HepG2 (cell line): ENCODE data around the gene SIN3A. TPM values are rescaled to one million over a fixed set of nuclear protein-coding genes. Genes with fewer than 3 reads are reported as not detected.
A peak's percentile ranks its signal among the peaks of the same experiment; 100 is the strongest.

ENCODE experiments used
- CAMTA2 ChIP-seq: sonication (generic); formaldehyde crosslinking; IDR thresholded peaks from 2 replicates; pipeline ENCODE4 v1.4.0; 2020; ENCODE audit warnings: mild to moderate bottlenecking, missing genetic modification reagents, borderline replicate concordance
- CCAR2 ChIP-seq: fragments of 200-400 bp; formaldehyde crosslinking; optimal IDR thresholded peaks from 2 replicates; pipeline ENCODE3; 2018; ENCODE audit warnings: low read depth, mild to moderate bottlenecking, low read length, moderate library complexity
- FOXJ3 ChIP-seq: sonication (generic); formaldehyde crosslinking; IDR thresholded peaks from 2 replicates; pipeline ENCODE4 v1.4.0; 2020; ENCODE audit warnings: missing genetic modification reagents, mild to moderate bottlenecking, borderline replicate concordance
- MAFG ChIP-seq: sonication (generic); formaldehyde crosslinking; IDR thresholded peaks from 2 replicates; pipeline ENCODE4 v1.5.1; 2020; ENCODE audit warnings: mild to moderate bottlenecking, missing genetic modification reagents
- NPAS2 ChIP-seq: sonication (generic); formaldehyde crosslinking; IDR thresholded peaks from 2 replicates; pipeline ENCODE4 v1.8.0; 2022; ENCODE audit warnings: mild to moderate bottlenecking, missing genetic modification reagents, borderline replicate concordance
- RBFOX2 ChIP-seq: fragments of 200-400 bp; formaldehyde crosslinking; IDR thresholded peaks from 2 replicates; pipeline ENCODE4 v1.6.1; 2017; ENCODE audit warnings: low read depth, mild to moderate bottlenecking, low read length
- RBM39 ChIP-seq: fragments of 200-400 bp; formaldehyde crosslinking; IDR thresholded peaks from one replicate; pipeline ENCODE4 v1.6.1; 2018; ENCODE audit warnings: antibody characterized with exemption, mild to moderate bottlenecking, low read depth, low read length; ENCODE audit not compliant: poor library complexity, severe bottlenecking
- SP5 ChIP-seq: IDR thresholded peaks from 2 replicates; pipeline ENCODE4 v1.6.1; 2016; ENCODE audit warnings: low read depth, borderline replicate concordance
- SSRP1 ChIP-seq: IDR thresholded peaks from 2 replicates; pipeline ENCODE4 v1.6.1; 2016; ENCODE audit warnings: control low read depth
- ZEB1 ChIP-seq: IDR thresholded peaks from 2 replicates; pipeline ENCODE4 v1.6.1; 2012; ENCODE audit warnings: mild to moderate bottlenecking, low read depth, inconsistent platforms; ENCODE audit not compliant: insufficient replicate concordance
- ZFAT ChIP-seq: sonication (generic); formaldehyde crosslinking; conservative IDR thresholded peaks from 2 replicates; pipeline ENCODE4 v1.8.1; 2023; ENCODE audit warnings: missing genetic modification reagents, inconsistent platforms
- ZNF101 ChIP-seq: sonication (generic); formaldehyde crosslinking; IDR thresholded peaks from 2 replicates; pipeline ENCODE4 v1.4.0; 2020; ENCODE audit warnings: mild to moderate bottlenecking, low read depth, missing genetic modification reagents, borderline replicate concordance
- ZNF24 ChIP-seq: fragments of 450-650 bp; IDR thresholded peaks from 2 replicates; pipeline ENCODE4 v1.6.1; 2017; ENCODE audit warnings: antibody characterized with exemption, mild to moderate bottlenecking
- ZNF251 ChIP-seq: sonication (generic); formaldehyde crosslinking; IDR thresholded peaks from 2 replicates; pipeline ENCODE4 v1.9.0; 2021; ENCODE audit warnings: mild to moderate bottlenecking, missing genetic modification reagents
- ZNF501 ChIP-seq: sonication (generic); formaldehyde crosslinking; IDR thresholded peaks from 2 replicates; pipeline ENCODE4 v1.5.1; 2020; ENCODE audit warnings: mild to moderate bottlenecking, moderate library complexity, missing genetic modification reagents
- ZNF737 ChIP-seq: sonication (generic); formaldehyde crosslinking; IDR thresholded peaks from 2 replicates; pipeline ENCODE4 v1.5.0; 2020; ENCODE audit warnings: missing genetic modification reagents, mild to moderate bottlenecking, borderline replicate concordance
- ZNF746 ChIP-seq: sonication (generic); formaldehyde crosslinking; IDR thresholded peaks from 2 replicates; pipeline ENCODE4 v1.8.0; 2022; ENCODE audit warnings: mild to moderate bottlenecking, missing genetic modification reagents
- ZSCAN12 ChIP-seq: sonication (generic); formaldehyde crosslinking; IDR thresholded peaks from 2 replicates; pipeline ENCODE4 v1.9.0; 2021; ENCODE audit warnings: mild to moderate bottlenecking, missing genetic modification reagents
- ZSCAN31 ChIP-seq: sonication (generic); formaldehyde crosslinking; IDR thresholded peaks from 2 replicates; pipeline ENCODE4 v1.5.0; 2020; ENCODE audit warnings: low read depth, mild to moderate bottlenecking, missing genetic modification reagents
- polyA plus RNA-seq, 8 experiments: library from polyadenylated mRNA; depleted of rRNA in 3 of 8; stranded (reverse) in 7 of 8; unstranded in 1 of 8; fragments of >200 nt; fragmentation: Illumina TruSeq in 4 of 8; extraction: Trizol in 4 of 8; gene quantifications; 2 replicates each; pipeline versions ENCODE4 v1.2.1 to v1.2.3, GENCODE V29; 2011 to 2016; ENCODE audit warnings: low read depth in 4 of 8, missing spikeins in 1 of 8, mixed read lengths in 1 of 8; ENCODE audit not compliant: insufficient read depth in 1 of 8
- total RNA-seq, 5 experiments: library from RNA; depleted of rRNA; stranded (reverse); fragments of >200 nt; fragmentation: Illumina TruSeq; extraction: Trizol; gene quantifications; 2 replicates each; pipeline ENCODE4 v1.2.3, GENCODE V29; 2016; ENCODE audit warnings: low read depth in 1 of 5
- TF ChIP-seq, protein P1 (sequence below): IDR thresholded peaks from 2 replicates; pipeline ENCODE4 v1.6.1; 2012; ENCODE audit warnings: inconsistent platforms
- TF ChIP-seq, protein P2 (sequence below): sonication (generic); formaldehyde crosslinking; IDR thresholded peaks from 2 replicates; pipeline ENCODE4 v1.4.0; 2020; ENCODE audit warnings: missing genetic modification reagents; ENCODE audit errors: not compliant biosample characterization
- TF ChIP-seq, protein P3 (sequence below): sonication (generic); formaldehyde crosslinking; IDR thresholded peaks from 2 replicates; pipeline ENCODE4 v1.4.0; 2020; ENCODE audit warnings: mild to moderate bottlenecking, missing genetic modification reagents, borderline replicate concordance
- TF ChIP-seq, protein P4 (sequence below): sonication (generic); formaldehyde crosslinking; IDR thresholded peaks from 2 replicates; pipeline ENCODE4 v1.8.1; 2023; ENCODE audit warnings: mild to moderate bottlenecking, moderate library complexity, missing genetic modification reagents
- TF ChIP-seq, protein P5 (sequence below): sonication (generic); formaldehyde crosslinking; IDR thresholded peaks from 2 replicates; pipeline ENCODE4 v1.5.0; 2020; ENCODE audit warnings: missing genetic modification reagents

The SIN3A gene
- total and polyA plus RNA-seq, 2 of the 13 experiments (the other 11 are each of a cell fraction or from before 2014, with no cell fraction given): 16.1 to 28.1 TPM

DNA sequence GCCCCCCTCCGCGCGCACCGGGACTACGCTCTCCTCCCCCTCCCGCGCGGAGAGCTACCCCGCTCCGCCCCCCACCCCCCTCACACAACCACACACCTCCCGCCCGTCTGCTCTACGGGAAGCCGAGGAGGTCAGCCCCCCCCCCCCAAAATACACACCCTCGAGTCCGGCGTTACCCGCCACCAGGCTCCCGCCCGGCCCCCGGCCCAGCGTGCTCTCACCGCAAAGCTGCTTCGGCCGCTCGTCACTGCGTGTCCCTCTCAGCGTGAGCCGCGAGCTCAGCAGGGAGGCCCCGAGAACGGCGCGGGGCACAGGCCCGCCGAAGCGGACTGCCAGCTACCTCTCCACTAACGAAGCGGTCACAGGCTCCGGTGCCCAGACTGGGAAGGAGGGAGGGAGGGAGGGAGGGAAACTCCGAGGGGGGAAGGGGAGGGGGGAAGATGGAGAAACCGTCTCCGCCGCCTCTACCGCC is 252 bp downstream of the SIN3A start (continued):
- TF ChIP-seq FOXJ3 (CRISPR knock-in tag): no peak
- 0 out of 2 replicates have a peak, but pooled peaks have one; percentile 32 for TF ChIP-seq ZNF746
- no peak for TF ChIP-seq ZNF501 (CRISPR knock-in tag)
- TF ChIP-seq, protein P1, sequence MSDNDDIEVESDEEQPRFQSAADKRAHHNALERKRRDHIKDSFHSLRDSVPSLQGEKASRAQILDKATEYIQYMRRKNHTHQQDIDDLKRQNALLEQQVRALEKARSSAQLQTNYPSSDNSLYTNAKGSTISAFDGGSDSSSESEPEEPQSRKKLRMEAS: no peak
- no peak for TF ChIP-seq ZEB1
- no peak for TF ChIP-seq MAFG (CRISPR knock-in tag)
- TF ChIP-seq NPAS2: no peak
- TF ChIP-seq ZSCAN12 (CRISPR knock-in tag): no peak
- TF ChIP-seq, protein P2, sequence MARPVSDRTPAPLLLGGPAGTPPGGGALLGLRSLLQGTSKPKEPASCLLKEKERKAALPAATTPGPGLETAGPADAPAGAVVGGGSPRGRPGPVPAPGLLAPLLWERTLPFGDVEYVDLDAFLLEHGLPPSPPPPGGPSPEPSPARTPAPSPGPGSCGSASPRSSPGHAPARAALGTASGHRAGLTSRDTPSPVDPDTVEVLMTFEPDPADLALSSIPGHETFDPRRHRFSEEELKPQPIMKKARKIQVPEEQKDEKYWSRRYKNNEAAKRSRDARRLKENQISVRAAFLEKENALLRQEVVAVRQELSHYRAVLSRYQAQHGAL (CRISPR knock-in tag): no peak
- no peak for TF ChIP-seq ZFAT (CRISPR knock-in tag)
- TF ChIP-seq ZNF101 (CRISPR knock-in tag): no peak
- TF ChIP-seq RBM39: peak; percentile 29
- TF ChIP-seq, protein P3, sequence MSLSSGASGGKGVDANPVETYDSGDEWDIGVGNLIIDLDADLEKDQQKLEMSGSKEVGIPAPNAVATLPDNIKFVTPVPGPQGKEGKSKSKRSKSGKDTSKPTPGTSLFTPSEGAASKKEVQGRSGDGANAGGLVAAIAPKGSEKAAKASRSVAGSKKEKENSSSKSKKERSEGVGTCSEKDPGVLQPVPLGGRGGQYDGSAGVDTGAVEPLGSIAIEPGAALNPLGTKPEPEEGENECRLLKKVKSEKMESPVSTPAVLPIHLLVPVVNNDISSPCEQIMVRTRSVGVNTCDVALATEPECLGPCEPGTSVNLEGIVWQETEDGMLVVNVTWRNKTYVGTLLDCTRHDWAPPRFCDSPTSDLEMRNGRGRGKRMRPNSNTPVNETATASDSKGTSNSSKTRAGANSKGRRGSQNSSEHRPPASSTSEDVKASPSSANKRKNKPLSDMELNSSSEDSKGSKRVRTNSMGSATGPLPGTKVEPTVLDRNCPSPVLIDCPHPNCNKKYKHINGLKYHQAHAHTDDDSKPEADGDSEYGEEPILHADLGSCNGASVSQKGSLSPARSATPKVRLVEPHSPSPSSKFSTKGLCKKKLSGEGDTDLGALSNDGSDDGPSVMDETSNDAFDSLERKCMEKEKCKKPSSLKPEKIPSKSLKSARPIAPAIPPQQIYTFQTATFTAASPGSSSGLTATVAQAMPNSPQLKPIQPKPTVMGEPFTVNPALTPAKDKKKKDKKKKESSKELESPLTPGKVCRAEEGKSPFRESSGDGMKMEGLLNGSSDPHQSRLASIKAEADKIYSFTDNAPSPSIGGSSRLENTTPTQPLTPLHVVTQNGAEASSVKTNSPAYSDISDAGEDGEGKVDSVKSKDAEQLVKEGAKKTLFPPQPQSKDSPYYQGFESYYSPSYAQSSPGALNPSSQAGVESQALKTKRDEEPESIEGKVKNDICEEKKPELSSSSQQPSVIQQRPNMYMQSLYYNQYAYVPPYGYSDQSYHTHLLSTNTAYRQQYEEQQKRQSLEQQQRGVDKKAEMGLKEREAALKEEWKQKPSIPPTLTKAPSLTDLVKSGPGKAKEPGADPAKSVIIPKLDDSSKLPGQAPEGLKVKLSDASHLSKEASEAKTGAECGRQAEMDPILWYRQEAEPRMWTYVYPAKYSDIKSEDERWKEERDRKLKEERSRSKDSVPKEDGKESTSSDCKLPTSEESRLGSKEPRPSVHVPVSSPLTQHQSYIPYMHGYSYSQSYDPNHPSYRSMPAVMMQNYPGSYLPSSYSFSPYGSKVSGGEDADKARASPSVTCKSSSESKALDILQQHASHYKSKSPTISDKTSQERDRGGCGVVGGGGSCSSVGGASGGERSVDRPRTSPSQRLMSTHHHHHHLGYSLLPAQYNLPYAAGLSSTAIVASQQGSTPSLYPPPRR (CRISPR knock-in tag): no peak
- no peak for TF ChIP-seq ZSCAN31
- TF ChIP-seq, protein P4, sequence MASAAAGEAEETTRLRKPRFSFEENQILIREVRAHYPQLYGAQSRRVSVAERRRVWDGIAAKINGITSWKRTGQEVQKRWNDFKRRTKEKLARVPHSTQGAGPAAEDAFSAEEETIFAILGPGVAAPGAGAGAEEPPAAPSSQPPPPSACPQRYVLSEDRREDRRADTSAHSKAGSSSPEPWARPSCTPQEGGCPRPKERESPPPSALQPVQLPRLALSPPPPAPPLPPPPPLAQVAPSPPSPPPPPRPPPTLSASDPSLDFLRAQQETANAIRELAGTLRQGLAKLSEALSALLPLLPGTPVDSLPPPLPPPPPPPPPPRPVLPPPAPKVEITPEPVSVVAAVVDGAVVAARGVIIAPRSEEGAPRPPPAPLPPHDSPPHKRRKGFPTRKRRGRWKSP (CRISPR knock-in tag): no peak
- no peak for TF ChIP-seq CAMTA2 (CRISPR knock-in tag)
- peak; percentile 58; the same call in 1 of the 2 replicates for TF ChIP-seq RBFOX2
- no peak for TF ChIP-seq ZNF737 (CRISPR knock-in tag)
- TF ChIP-seq SP5 (CRISPR knock-in tag): 0 out of 2 replicates have a peak, but pooled peaks have one; percentile 17
- TF ChIP-seq ZNF251 (CRISPR knock-in tag): no peak
- TF ChIP-seq, protein P5, sequence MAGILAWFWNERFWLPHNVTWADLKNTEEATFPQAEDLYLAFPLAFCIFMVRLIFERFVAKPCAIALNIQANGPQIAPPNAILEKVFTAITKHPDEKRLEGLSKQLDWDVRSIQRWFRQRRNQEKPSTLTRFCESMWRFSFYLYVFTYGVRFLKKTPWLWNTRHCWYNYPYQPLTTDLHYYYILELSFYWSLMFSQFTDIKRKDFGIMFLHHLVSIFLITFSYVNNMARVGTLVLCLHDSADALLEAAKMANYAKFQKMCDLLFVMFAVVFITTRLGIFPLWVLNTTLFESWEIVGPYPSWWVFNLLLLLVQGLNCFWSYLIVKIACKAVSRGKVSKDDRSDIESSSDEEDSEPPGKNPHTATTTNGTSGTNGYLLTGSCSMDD (CRISPR knock-in tag): no peak
- no peak for TF ChIP-seq CCAR2
- TF ChIP-seq ZNF24: no peak
- TF ChIP-seq SSRP1 (CRISPR knock-in tag): peak; percentile 95
